GM11168 (cell line): ENCODE results near the gene KCNAB1.

Source experiments
- in situ Hi-C: fragments of 300-500 bp; cut with MboI; formaldehyde crosslinking; loops from one replicate; pipeline ENCODE4 v1.12.0; 2022; ENCODE audit warnings: low sequenced_read_pairs; ENCODE audit not compliant: unreplicated experiment

The KCNAB1 gene

DNA sequence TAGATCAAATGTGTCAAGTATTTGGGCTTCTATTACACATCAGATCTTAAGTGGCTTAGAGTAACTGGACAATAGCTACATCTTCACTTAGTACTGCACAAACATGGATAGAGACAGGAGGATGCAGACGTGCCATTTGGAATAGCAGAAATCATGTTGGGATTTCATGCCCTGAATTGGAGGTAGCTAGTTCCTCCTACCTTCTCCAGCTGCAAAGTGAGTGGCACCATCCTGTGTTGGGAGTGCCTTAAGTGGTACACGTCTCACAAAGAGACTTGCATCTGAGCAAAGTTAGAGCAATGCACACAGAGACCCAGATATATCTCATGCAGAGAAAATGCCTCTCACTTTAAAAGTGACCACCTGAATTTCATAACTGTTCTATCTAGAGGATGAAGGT is 298.1 kb downstream of the KCNAB1 start:
- in situ Hi-C loops = no loop called here

DNA sequence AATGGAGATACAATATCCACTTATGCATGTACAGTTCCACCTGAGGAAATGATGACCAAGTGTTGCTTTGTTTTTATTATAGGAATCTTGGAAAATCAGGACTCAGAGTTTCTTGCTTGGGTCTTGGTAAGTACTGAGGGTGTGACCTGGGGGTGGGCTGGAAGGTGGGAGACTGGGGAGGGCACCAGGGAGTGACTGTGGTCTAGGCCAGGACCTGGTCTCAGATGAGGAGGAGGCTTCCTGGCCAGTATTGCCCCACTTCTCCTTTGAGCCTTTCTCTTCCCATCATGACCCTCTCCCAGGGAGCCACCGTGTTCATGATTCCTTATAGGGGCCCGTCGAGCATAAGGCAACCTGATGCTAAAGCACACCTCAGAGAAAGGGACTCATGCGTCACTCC is 301.2 kb downstream of the KCNAB1 start:
- in situ Hi-C loops = no loop called here

DNA sequence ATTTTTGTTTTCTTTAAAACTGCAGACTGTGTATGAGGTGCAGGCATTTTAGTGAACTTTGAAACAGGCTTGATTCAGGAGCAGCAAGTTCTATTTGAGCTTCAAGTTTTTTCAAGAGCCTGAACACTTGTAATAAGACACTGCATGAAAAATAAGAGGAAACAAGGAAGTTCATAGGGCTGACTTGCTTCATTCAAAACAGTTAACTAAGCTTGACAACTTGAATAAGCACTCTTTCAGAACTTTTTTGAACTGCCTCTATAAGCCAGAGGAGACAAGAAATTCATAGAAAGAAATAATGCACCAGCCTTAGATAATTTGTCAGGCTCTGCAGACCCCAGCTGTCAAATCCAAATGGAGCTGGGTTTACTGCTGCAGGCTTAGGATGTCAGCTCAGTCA is 304.4 kb downstream of the KCNAB1 start:
- in situ Hi-C loops = no loop called here

DNA sequence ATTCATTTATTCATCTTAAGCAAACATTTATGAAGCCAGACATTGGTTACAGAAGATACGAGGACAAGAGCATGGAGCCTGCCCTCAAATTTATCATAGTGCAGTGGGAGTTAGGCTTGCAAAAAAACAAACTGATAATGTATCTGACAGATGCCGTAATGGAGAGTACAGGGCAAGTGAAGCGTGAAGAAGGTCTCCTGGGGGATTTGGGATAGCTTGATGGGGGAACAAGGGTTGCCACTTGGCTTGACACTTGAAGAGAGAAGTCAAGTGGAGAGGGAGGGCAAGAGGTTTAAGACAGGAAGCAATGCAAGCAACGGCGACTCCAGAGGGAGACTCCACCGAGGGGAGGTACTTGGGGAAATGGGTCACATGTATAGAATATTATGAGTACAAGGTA is 305.3 kb downstream of the KCNAB1 start:
- in situ Hi-C loops = no loop called here

DNA sequence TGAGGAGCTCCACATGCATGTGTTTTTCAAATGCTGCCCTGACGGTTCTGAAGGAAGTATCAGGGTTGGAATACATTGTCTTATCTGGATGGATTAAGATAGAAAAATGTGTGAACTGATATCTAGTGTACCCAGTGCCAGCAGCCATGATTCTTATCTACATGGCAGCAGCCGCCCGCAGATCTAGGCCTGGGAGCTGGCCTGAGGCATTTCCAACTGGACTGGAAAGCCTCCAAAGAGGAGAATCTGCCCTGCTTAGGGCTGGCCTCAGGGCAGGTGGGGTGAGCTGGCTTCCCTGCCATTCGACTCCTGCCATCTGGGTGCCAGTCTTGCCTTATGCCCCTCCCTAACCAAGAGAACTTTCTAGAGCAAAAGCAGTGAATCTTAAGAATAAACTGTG is 308.7 kb downstream of the KCNAB1 start:
- in situ Hi-C loops = no loop called here

DNA sequence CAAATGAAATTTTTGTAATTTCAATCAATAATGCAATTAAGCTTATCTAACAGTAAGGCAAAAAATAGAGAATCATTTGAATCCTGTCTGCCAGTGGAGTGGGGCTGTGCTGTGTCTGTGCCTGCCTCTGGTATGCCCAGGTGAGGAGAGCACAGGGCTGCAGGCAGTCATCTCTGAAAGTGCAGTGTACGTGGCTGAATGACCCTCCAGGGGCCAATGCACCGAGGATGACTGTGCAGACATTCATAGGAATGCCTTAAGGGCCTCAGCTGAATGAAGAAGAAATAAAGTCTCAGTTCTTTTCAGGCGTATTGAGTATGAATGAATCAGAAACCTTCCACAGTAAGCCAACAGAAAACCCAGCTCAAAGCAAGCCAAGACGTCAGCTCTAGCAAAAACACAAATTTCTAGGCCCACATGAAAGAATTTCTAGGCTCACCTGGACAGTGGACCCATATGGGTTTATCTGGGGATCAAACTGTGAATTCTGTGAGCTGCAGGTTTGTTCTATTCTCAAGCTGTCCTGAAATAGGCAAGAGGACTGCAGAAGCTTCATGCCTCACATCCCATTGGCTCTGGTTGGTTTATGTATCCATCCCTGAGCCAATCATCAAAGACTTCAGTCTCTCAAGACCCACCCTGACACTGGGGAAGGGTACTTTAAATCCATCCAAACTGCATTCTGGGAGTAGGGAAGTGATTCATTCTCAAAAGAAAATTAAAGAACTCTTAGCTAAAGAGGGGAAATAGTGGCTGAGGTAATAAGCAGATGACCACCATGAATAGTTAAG is 311.2 kb downstream of the KCNAB1 start:
- in situ Hi-C loops = no loop called here

DNA sequence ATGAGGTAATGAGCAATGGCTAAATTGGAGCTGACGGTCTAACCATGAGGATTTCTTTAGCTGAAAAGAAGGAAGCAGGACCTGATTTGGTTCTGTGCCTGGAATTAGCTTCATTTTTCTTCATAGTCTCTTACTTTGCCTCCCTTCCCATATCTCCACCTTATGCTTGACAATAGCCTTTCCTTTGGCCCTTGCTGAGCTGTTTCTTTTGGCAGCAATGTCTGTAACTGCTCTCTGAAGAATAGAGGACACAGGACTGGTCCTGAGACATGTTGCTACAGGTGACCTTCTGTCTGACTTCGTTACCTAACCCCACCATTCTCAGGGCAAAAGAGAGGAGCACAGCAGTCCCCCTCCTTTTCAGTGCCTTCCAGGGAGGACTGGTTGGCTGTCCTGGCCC is 312.2 kb downstream of the KCNAB1 start:
- in situ Hi-C loops = no loop called here

DNA sequence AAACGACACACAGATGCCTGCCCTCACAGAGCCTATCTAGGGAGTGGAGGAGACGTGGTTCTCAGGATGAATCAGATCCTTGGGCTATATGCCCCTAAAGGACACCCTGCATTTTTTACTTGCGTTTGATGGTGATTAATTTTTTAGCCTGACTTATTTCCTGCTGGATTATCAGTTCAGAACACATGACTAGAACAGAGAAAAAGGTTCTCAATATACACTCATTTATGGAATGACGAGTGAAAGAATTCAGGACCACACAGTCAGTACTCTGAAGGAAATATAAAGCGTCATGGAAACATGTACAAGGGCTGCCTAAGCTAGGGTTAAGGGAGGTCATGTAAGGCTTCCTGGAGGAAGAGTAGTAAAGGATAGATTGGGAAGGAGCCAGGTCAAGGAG is 312.8 kb downstream of the KCNAB1 start:
- in situ Hi-C loops = no loop called here

DNA sequence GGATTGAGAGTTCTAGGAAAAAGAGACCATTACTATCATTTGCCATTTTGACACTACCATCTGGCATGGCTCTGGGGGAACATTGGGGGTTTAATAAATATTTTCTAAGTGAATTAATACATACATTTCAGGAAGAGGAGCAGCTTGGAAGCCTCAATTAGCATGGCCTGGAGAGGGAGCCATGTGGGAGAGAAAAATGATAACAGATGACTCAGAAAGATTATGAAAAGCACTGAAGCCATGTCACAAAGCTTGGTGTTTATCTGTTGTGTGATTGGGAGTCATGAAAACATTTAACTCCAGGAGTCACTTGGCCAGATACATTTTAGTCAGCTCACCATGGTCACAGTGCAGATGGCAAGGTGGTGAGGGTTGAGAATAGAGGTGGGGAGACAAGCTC is 313.5 kb downstream of the KCNAB1 start:
- in situ Hi-C loops = no loop called here

DNA sequence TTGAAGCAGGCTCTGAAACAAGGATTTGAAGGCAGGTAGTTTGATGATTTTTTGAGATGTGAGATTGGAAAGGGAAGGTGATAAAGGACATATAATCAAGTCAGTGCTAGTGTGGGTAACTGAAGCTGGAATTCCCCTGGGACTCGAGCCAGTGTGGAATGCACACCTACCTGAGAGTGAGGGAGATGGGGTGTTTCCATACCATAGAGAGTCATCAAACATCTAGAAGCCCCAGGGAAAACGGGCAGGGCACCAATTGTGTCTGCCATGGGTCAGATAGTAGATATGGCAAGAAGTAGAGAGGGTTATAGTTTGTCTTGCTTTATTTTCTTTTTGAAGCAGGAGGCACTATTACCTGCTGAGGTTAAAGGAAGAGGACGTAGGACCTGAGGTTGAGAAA is 314.5 kb downstream of the KCNAB1 start:
- in situ Hi-C loops = no loop called here

DNA sequence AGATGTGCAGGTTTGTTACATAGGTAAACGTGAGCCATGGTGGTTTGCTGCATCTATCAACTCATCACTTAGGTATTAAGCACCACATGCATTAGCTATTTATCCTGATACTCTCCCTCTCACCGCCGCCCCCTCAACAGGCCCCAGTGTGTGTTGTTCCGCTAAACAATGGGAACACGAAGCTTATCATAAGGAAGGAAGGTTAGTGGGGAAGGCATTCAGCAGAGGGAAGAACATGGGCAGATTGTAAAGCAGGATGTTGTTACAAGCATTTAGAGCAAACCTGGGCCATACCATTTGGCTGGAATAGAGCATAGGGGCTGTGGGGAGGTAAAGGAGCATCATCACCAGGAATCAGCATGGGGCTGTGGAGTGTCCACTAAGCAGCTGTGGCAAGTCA is 322.7 kb downstream of the KCNAB1 start:
- in situ Hi-C loops = no loop called here

DNA sequence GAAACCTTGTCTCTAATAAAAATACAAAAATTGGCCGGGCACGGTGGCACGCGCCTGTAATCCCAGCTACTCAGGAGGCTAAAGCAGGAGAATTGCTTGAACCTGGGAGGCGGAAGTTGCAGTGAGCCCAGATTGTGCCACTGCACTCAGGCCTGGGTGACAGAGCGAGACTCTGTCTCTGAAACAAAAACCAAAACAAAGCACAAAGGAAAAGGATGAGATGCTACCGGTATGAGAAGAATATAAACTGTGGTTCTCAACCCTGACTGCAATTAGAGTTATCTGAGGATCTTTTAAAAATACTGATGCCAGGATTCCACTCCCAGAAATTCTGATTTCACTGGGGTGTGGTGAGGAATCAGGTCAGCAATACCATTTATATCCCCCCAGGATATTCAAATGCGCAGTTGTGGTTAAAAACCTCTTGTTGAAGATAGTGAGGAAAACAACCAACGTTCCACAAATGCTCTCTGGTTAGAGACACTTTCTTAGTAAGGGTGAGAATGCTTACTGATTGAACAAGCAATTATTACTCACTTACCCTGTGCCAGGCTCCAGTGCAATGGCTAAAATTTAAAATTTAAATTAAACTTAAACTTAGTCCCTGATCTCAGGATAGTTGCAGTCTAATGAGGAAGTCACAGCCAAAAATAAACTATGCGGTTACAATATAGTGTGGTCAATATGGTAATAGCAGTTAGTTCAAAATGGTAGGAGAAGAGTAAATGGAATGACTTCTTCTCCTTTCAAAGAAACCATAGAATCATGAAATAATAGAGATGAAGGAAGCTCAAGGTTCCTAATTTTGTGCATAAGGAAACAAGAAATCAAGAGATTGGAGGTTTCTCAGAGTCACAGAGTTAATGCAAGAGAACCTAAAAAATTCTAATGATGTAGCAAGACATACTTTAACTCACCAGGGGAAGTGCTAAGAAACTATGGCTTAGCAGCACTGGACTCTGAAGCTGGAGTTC is 325.0 kb downstream of the KCNAB1 start:
- in situ Hi-C loops = no loop called here

DNA sequence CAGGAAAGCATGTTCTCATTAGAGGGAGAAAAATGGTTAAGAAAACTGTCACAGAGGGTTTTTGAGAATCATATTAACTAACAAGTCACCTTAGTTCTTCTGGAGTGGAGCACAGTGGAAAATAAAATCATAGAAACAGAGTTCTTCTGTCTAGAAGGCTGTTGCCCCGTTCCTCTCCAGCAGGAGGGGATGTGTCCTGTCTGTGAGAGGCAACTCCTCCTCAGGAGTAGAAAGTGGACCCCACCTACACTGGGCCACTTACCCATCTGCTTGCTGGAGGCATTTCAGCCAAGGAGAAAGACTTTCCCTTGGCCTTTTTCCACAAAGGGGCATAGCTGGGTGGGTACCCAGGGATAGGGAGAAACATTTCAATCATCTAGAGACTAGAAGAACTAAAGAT is 327.9 kb downstream of the KCNAB1 start:
- in situ Hi-C loops = no loop called here

DNA sequence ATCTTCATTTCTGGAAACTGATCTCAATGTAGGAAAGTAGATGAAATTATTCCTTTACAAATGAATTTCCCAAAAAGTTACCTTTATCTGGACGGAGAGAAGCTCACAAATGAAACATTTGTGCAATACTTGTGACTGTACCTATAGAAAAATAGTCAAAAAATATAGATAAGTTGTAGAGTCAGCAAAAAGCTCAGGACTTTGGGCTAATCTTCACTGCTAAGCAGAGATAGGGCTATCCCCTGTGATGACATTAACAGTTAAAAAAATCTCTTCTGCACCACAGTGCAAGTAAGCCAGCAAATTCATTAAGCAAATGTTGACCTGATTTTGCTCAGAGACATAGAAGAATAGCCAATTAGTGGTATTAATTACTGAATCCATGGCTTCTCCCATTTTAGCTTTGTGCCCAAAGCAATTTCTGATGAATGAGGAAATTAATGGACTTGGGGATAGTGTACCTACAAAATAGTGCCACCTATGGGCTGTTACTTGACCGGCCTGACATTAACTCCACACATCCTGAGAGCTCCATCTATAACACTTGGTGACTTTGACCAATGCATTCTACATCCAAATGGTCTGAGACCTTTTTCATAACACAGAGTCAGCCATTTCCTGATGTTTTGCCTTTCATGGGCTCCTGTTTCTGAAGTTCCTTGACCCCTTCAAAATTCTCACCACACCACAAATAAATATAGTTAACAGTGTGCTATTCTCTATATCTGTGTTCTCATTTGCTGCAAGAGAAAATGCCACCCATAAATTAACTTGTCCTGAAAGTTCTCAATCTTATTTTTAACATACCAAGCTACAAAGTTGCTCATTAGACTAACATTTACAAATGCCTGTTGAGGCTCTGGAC is 329.6 kb downstream of the KCNAB1 start:
- in situ Hi-C loops = no loop called here

DNA sequence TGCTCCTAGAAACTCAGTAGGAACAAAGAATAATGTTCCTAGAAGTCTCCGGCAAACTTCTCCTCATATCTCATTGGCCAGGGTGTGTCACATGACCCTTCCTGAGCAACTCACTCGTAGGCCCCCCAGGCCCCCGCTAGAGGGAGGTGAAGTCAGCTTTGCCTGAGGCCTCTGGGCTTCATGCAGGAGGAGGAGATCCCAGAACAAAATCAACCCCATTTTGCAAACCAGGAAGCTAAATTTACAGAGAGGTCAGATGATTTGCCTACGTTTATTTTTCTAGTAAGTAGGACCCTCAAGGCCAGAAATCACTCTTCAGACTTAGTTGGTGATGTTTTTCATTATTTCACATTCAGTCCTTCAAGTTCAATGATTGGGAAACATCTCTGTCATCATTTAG is 335.5 kb downstream of the KCNAB1 start:
- in situ Hi-C loops = no loop called here

DNA sequence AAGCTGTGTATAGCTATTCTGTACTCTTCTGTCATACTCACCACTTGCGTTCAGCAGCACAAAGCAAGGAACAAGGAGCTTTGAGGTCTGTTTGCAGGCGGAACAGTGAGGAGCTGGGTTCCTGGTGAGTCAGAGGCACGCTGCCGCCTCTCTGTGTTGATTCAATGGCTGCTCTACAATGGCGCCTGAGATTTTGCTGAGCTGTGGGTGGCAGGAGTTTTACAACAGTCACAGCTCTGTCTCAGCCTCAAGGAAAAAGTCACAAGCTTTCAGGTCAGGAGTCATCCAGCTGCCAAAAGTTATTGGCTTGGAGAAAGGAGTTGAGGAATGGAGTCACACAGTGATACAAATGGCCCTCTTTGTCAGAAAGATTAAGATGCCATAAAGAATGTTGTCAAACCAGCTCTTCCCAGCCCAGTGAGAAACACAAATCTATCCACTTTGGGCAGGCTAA is 336.4 kb downstream of the KCNAB1 start:
- in situ Hi-C loops = no loop called here

DNA sequence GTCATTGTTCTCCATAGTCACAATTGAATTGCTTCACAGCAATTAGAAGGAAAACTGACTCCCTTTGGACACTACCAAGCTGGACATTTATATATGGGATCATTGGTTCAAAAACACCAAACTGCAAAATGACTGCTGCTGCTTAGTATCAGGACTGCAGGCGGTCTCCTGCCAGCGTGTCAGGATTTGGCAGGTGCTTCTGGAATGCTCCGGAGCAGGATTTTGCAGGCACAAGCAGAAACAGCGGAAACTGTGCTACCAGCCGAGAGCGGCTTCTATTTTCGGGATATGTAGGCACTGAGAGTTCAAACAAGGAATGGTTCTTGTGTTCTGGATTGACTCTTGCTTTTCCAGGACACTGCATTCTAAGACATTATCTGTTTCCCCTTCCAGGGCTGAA is 339.1 kb downstream of the KCNAB1 start:
- in situ Hi-C loops = no loop called here

DNA sequence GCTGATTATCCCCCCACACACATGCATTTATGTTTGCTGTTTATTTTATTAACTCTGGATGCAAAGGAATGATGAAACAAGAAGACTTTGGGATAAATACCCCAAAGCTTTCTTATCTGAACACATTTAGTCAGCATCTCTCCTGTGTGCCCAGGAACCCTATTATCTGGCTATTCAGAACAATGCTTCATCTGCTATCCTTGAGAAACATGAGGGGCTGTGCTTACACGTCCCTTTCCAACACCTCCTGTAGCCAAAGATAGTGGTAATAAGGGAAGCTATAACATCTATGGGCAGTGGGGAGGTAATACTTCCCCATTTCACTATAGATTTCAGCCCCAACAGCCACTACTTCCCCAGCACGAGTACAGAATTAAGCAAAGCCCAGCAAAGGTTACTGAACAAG is 339.8 kb downstream of the KCNAB1 start:
- in situ Hi-C loops = no loop called here

DNA sequence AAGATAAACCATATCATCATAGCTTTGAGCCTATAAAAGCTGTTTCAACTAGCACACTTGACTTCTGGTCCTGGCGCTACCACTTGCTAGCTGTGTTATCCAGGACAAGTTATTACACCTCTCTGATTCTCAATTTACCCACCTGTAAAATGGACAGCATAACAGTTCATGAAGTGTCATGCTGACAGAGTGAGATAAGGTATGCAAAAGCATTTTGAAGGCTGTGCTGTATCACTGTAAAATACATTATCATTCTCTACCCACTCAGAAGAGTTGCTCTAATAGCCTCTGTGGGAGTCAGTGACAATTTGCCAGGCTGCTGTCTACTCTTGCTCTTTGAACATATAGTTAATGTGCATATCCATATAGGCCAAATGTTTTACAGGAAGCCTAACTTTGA is 341.5 kb downstream of the KCNAB1 start:
- in situ Hi-C loops = no loop called here

DNA sequence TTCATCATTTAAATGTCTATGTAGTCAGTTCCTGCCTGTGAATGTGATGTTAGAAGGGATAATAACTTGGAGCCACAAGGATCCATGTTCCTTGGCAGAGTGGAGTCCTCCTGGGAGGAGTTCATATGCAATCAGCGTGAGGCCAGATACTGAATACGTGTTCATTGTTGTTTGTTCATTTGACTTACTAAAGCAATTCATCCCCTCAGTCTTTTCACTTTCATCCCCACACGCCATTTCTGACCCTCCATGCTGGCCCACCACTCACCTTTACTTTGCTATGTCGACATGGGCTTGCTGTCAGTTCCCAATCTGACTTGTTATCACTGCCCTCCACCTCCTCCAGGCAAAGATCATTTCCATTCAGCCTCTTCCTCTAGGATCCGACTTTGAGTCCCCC is 342.7 kb downstream of the KCNAB1 start:
- in situ Hi-C loops = no loop called here
